ENCODE data around the gene RPL29.

RPL29 gene

DNA sequence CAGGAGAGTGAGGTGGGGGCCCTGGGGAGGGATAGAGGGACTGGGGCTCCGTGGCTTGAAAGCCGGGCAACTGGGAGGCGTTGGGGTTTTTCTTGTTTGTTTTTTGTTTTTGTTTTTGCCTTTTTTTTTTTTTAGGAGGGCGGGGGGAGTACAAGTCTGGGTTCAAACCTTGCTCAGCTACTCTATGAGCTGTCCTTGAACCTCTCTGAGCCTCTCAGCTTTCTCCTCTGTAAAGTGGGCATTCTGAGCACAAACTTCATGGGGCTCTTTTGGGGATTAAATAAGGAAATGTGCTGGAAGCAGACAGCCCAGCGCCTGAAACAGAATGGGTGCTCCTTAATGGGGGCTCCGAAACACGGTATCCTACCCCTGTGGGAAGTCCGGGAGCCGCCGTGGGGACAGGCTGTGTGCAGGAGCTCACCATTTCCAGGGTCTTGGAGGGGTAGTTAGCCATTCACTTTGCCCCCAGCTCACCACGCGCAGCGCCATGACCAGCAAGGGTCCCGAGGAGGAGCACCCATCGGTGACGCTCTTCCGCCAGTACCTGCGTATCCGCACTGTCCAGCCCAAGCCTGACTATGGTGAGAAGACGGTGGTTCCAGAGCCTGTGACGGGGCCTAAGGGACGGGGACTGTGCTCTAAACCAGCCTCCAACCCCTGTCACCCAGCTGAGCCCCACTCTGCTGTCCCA is 12.0 kb downstream of the RPL29 start:
- ATAC-seq: no peak
- TF ChIP-seq ZNF565 (CRISPR knock-in tag; conservative IDR thresholded peaks at IDR 0.05; ENCODE audit: low read depth) (no peak), CSDC2 (CRISPR knock-in tag; IDR thresholded peaks at IDR 0.05) (no peak), TCF4 (CRISPR knock-in tag; IDR thresholded peaks at IDR 0.05; ENCODE audit: borderline replicate concordance) (no peak), ZFP30 (CRISPR knock-in tag; IDR thresholded peaks at IDR 0.05) (no peak), ARNTL (CRISPR knock-in tag; IDR thresholded peaks at IDR 0.05; ENCODE audit: borderline replicate concordance, low read depth) (peak; percentile 33; the same call in 1 of the 2 replicates)

DNA sequence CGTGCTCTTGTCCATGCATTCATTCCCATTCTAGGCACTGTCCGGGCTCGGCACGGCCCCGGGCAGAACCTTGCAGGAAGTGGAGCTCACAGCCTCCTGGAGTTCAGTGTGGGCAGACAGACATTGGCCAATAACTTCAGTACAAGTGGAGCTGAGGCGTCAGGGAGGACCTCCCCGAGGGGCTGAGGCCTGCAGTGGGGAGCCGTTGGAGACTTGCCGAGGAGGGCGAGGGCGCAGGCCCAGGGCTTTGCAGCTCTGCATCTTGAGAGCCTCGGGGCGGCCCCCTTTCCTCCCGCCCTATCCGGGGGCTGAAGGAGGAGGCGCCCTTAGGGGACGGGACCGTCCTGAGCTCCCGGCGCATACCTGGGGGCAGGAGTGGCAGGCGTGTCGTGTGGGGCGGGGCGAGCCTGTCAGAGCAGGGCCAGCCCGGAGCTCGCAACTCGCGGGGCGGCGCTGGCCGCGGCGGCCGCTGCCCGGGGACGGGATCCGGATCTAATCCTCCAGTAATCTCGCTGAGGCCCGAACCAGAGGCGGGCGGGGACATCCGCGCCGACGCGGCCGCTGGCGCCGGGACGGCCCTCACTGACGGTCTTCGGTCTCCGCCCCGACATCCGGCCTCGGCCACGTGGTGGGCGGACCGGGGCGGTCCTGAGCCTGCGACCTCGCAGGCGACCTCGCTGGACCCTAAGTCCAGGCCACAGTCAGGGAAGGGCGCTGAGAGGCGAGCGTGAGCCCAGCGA is 12.7 kb downstream of the RPL29 start, which contains the start of gene ACY1:
ACY1 (plus strand) TSS at position 698 of the 740 bp plus-strand sequence. CDS start 530 bp downstream, outside the sequence.
- ATAC-seq: peak; percentile 89
- TF ChIP-seq PPARA (CRISPR knock-in tag; IDR thresholded peaks at IDR 0.05; ENCODE audit: borderline replicate concordance): no peak
- no peak for TF ChIP-seq ESRRG (CRISPR knock-in tag; IDR thresholded peaks at IDR 0.05)
- no peak for TF ChIP-seq ZFP30 (CRISPR knock-in tag; IDR thresholded peaks at IDR 0.05)
- no peak for TF ChIP-seq BACH2 (CRISPR knock-in tag; IDR thresholded peaks at IDR 0.05; ENCODE audit: borderline replicate concordance)
- TF ChIP-seq, protein P1, sequence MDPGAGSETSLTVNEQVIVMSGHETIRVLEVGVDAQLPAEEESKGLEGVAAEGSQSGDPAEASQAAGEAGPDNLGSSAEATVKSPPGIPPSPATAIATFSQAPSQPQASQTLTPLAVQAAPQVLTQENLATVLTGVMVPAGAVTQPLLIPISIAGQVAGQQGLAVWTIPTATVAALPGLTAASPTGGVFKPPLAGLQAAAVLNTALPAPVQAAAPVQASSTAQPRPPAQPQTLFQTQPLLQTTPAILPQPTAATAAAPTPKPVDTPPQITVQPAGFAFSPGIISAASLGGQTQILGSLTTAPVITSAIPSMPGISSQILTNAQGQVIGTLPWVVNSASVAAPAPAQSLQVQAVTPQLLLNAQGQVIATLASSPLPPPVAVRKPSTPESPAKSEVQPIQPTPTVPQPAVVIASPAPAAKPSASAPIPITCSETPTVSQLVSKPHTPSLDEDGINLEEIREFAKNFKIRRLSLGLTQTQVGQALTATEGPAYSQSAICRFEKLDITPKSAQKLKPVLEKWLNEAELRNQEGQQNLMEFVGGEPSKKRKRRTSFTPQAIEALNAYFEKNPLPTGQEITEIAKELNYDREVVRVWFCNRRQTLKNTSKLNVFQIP (CRISPR knock-in tag; IDR thresholded peaks at IDR 0.05; ENCODE audit: borderline replicate concordance, low read depth): no peak
- TF ChIP-seq, protein P2, sequence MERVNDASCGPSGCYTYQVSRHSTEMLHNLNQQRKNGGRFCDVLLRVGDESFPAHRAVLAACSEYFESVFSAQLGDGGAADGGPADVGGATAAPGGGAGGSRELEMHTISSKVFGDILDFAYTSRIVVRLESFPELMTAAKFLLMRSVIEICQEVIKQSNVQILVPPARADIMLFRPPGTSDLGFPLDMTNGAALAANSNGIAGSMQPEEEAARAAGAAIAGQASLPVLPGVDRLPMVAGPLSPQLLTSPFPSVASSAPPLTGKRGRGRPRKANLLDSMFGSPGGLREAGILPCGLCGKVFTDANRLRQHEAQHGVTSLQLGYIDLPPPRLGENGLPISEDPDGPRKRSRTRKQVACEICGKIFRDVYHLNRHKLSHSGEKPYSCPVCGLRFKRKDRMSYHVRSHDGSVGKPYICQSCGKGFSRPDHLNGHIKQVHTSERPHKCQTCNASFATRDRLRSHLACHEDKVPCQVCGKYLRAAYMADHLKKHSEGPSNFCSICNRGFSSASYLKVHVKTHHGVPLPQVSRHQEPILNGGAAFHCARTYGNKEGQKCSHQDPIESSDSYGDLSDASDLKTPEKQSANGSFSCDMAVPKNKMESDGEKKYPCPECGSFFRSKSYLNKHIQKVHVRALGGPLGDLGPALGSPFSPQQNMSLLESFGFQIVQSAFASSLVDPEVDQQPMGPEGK (CRISPR knock-in tag; IDR thresholded peaks at IDR 0.05; ENCODE audit: borderline replicate concordance): no peak
- 0 out of 2 replicates have a peak, but pooled peaks have one; percentile 29 for TF ChIP-seq ZFP3 (CRISPR knock-in tag; IDR thresholded peaks at IDR 0.05)

DNA sequence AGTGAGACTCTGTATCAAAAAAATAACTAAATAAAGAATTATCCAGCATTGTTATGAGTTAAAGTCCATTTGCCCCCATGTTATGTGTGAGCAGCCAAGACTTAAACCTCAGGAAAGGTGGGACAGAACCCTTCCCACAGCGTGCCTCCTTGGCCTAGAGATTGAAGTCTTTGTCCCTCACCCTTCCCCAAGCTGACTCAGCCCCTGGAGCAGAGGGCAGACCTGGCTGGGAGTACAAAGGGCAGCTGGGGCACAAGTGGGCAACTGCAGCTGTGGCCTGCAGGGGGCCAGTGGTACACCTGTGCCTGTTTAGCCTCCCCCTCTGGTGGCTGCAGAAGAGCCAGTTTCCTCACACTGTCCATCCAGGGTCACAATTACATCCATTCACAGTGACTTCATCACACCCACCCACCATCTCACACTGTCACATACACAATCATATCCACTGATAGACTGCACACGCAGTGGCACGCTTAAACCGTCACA is 13.3 kb downstream of the RPL29 start:
- TF ChIP-seq TCF4 (CRISPR knock-in tag; IDR thresholded peaks at IDR 0.05; ENCODE audit: borderline replicate concordance) (peak; percentile 27; the same call in 1 of the 2 replicates), BACH2 (CRISPR knock-in tag; IDR thresholded peaks at IDR 0.05; ENCODE audit: borderline replicate concordance) (no peak)
- peak; percentile 55 for ATAC-seq

DNA sequence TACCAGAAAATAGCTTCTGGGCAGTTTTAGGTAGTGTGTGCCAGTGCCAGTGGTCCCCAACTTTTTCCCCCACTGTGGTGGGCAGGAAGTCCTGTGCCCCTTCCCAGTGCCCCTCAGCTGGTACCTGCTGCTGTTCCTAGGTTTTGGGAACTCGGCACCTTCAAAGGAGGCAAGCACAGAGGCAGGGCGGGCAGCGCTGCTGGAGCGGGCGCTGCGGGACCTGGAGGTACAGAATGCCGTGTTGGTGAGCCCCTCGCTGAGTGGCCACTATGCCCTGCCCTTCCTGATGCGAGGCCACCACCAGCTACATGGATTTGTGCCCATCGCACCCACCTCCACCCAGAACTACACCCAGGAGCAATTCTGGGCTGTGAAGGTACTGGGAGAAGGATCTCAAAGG is 15.4 kb downstream of the RPL29 start:
- TF ChIP-seq, protein P3, sequence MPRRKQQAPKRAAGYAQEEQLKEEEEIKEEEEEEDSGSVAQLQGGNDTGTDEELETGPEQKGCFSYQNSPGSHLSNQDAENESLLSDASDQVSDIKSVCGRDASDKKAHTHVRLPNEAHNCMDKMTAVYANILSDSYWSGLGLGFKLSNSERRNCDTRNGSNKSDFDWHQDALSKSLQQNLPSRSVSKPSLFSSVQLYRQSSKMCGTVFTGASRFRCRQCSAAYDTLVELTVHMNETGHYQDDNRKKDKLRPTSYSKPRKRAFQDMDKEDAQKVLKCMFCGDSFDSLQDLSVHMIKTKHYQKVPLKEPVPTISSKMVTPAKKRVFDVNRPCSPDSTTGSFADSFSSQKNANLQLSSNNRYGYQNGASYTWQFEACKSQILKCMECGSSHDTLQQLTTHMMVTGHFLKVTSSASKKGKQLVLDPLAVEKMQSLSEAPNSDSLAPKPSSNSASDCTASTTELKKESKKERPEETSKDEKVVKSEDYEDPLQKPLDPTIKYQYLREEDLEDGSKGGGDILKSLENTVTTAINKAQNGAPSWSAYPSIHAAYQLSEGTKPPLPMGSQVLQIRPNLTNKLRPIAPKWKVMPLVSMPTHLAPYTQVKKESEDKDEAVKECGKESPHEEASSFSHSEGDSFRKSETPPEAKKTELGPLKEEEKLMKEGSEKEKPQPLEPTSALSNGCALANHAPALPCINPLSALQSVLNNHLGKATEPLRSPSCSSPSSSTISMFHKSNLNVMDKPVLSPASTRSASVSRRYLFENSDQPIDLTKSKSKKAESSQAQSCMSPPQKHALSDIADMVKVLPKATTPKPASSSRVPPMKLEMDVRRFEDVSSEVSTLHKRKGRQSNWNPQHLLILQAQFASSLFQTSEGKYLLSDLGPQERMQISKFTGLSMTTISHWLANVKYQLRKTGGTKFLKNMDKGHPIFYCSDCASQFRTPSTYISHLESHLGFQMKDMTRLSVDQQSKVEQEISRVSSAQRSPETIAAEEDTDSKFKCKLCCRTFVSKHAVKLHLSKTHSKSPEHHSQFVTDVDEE (CRISPR knock-in tag; IDR thresholded peaks at IDR 0.05): no peak
- TF ChIP-seq ZFP3 (CRISPR knock-in tag; IDR thresholded peaks at IDR 0.05) (no peak), BACH2 (CRISPR knock-in tag; IDR thresholded peaks at IDR 0.05; ENCODE audit: borderline replicate concordance) (no peak), PPARA (CRISPR knock-in tag; IDR thresholded peaks at IDR 0.05; ENCODE audit: borderline replicate concordance) (no peak), ISL1 (CRISPR knock-in tag; IDR thresholded peaks at IDR 0.05) (no peak), ZNF565 (CRISPR knock-in tag; conservative IDR thresholded peaks at IDR 0.05; ENCODE audit: low read depth) (no peak), RARB (CRISPR knock-in tag; IDR thresholded peaks at IDR 0.05) (no peak), ZNF8 (CRISPR knock-in tag; IDR thresholded peaks at IDR 0.05) (no peak), ZNF70 (CRISPR knock-in tag; IDR thresholded peaks at IDR 0.05) (no peak), ESRRG (CRISPR knock-in tag; IDR thresholded peaks at IDR 0.05) (no peak), SNAI2 (CRISPR knock-in tag; IDR thresholded peaks at IDR 0.05) (no peak), ZC3H10 (CRISPR knock-in tag; IDR thresholded peaks at IDR 0.05) (no peak), TCF4 (CRISPR knock-in tag; IDR thresholded peaks at IDR 0.05; ENCODE audit: borderline replicate concordance) (no peak)
- TF ChIP-seq, protein P1 (CRISPR knock-in tag; IDR thresholded peaks at IDR 0.05; ENCODE audit: borderline replicate concordance, low read depth): no peak
- TF ChIP-seq, protein P4, sequence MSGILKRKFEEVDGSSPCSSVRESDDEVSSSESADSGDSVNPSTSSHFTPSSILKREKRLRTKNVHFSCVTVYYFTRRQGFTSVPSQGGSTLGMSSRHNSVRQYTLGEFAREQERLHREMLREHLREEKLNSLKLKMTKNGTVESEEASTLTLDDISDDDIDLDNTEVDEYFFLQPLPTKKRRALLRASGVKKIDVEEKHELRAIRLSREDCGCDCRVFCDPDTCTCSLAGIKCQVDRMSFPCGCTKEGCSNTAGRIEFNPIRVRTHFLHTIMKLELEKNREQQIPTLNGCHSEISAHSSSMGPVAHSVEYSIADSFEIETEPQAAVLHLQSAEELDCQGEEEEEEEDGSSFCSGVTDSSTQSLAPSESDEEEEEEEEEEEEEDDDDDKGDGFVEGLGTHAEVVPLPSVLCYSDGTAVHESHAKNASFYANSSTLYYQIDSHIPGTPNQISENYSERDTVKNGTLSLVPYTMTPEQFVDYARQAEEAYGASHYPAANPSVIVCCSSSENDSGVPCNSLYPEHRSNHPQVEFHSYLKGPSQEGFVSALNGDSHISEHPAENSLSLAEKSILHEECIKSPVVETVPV (CRISPR knock-in tag; IDR thresholded peaks at IDR 0.05): no peak
- no peak for ATAC-seq
